Adrenal gland (tissue), 5 donors: Measurements from ENCODE around the gene MRPL57.

Experiments
- POLR2A ChIP-seq, 2 donors: fragments of 450-650 bp; IDR thresholded peaks; one replicate each; pipeline ENCODE4 v1.6.1; 2017; ENCODE audit warnings: antibody characterized with exemption in 2 of 2, mild to moderate bottlenecking in 2 of 2, moderate library complexity in 1 of 2
- TF ChIP-seq, protein P1 (sequence below), 6 experiments: fragments of 450-650 bp in 4 of 6; fragments of 200-600 bp in 2 of 6; sonication (generic) in 1 of 6; IDR thresholded peaks; 1 replicate in 5 of 6; 2 replicates in 1 of 6; pipeline versions ENCODE4 v1.5.1 to v1.8.0; 2016 to 2021; ENCODE audit warnings: antibody characterized with exemption in 6 of 6, mild to moderate bottlenecking in 2 of 6, moderate library complexity in 1 of 6
- donor health status: DM: no; HTN: no; CAD: no.

DNA sequence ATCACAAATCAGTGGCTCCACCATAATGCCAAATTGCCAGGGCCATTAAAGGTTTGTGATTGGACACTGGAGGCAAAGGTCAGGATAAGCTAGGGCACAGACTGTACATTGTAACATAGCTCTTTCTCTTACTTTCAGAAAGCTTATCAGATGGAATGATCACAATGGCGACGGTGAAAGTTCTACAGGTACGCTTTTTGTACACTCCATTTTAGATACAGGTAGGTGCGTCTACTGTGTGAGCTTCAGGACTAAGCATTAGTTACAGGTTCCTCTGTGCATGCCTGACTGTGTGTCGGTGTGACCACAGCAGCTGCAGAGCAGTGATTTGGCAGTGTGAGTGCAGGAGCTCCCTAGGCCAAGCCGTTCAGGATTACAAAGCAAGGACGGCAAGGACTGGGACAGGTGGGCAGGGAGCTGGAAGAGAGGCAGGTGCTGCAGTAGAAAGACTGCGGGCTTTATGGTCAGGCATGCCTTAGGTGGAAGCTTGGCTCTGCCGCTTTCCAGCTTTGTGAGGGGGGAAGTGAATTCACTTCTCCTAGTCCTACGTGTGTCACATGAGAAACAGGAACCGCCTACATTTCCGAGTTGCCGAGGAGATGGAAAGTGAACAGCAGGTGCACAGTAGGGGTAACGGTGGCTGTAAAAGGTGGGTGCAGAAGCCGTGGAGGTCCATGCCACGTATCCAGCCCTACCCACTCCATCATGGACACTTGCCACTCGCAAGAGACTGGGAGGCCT, 49.6 kb downstream of the MRPL57 start:
- no peak for TF ChIP-seq POLR2A (IDR thresholded peaks at IDR 0.05)
- TF ChIP-seq, protein P1, sequence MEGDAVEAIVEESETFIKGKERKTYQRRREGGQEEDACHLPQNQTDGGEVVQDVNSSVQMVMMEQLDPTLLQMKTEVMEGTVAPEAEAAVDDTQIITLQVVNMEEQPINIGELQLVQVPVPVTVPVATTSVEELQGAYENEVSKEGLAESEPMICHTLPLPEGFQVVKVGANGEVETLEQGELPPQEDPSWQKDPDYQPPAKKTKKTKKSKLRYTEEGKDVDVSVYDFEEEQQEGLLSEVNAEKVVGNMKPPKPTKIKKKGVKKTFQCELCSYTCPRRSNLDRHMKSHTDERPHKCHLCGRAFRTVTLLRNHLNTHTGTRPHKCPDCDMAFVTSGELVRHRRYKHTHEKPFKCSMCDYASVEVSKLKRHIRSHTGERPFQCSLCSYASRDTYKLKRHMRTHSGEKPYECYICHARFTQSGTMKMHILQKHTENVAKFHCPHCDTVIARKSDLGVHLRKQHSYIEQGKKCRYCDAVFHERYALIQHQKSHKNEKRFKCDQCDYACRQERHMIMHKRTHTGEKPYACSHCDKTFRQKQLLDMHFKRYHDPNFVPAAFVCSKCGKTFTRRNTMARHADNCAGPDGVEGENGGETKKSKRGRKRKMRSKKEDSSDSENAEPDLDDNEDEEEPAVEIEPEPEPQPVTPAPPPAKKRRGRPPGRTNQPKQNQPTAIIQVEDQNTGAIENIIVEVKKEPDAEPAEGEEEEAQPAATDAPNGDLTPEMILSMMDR (IDR thresholded peaks at IDR 0.05): no peak
